G401.6 (cell line): Measurements from ENCODE around the gene PSMB2.

Experiments
- FAIRE-seq: peaks from 2 replicates; lab custom pipeline; 2012; peaks lifted over from hg19 to GRCh38; lab: Jason Lieb, UNC

PSMB2 gene

GRCh38 chr1:35572296-35572695 lies 69.0 kb downstream of the PSMB2 start:
- no peak for FAIRE-seq

DNA sequence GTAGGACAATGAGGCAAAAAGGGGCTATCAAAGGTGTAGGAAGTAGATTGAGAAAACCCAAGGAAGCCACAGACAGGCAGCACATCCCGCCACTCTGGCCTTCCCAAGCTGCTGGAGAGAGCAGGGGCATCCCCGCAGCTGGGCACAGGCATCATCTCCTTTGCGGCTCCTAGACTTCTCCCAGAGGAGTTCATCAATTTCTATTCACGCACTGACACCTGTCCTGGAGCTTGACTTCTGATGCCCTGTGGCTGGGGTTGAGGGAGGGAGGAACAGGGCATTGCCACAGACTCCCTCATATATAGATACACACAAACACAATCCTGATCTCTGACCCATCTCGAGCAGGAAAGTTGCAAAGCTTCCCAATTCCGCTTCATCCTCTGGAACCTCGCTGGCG lies 70.1 kb downstream of the PSMB2 start:
- no peak for FAIRE-seq

DNA sequence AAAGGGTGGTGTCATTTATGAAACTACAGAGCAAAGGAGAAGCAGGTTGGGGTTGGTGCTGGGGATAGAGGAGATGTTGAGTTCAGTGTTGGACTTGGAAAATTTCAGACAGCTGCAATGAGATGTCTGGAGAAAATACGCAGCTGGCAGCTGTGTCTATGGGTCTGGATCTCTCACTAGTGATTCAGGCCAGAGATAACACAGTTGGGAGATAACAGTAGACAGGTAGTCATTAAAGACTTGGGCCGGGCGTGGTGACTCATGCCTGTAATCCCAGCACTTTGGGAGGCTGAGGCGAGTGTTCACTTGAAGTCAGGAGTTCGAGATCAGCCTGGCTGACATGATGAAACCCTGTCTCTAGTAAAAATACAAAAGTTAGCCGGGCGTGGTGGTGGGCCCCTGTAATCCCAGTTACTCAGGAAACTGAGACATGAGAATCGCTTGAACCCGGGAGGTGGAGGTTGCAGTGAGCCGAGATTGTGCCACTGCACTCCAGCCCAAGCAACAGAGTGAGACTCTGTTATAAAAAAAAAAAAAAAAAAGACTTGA lies 70.7 kb downstream of the PSMB2 start:
- no peak for FAIRE-seq

- FAIRE-seq: no peak
These were observed 71.4 kb downstream of the PSMB2 start for GRCh38 chr1:35569936-35570335.

GRCh38 chr1:35568975-35569395 lies 72.3 kb downstream of the PSMB2 start:
- peak; percentile 91 for FAIRE-seq

DNA sequence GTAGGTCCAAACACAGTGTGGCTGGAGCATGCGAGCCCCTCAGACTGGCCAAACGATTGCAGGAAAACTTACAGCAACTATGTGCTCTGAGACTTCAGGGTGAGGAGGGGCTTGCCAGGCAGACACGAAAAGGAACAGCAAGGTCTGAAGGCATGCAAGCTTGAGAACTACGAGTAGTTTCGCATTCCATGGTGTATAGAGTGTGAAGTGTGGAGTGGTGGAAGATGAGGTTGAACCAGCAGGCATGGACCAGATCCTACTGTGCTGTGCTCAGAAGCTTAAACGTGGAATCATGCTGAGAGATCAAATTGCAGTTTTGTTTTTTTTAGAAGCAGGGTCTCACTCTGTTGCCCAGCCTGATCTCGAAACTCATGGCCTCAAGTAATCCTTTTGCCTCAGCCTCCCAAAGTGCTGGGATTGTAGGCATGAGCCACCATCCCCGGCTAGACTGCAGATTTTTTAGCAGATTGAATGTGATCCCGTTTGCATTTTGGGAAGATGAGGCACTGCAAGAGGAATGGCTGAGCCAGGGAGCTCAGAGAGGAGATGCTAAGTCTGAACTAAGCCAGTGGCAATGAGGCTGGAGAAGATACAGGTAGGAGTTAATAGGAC lies 73.3 kb downstream of the PSMB2 start:
- FAIRE-seq: no peak

DNA sequence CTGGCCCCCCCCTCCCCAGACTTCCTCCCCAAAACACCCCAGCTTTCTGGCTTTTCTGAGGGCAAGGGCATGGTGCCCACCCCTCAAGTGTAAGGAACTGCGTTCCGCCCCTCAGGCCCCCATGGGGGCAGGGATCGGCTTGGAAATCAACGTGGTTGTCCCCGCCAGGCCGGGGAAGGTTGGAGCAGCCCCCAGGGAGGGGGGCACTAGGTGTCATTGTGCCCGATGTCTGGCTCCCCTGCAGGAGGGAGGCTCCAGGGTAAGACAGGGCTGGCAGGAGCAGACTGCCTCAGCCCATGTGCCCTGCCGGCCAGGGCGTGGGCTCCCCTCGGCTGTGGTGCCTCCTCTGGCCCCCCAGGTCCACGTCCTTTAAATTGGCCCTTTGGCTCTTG lies 75.6 kb downstream of the PSMB2 start:
- no peak for FAIRE-seq

- FAIRE-seq: no peak
These were observed 76.2 kb downstream of the PSMB2 start for GRCh38 chr1:35564884-35565741.

GRCh38 chr1:35564037-35564883 lies 77.1 kb downstream of the PSMB2 start:
- FAIRE-seq: no peak

- no peak for FAIRE-seq
These were observed 78.2 kb downstream of the PSMB2 start for GRCh38 chr1:35563166-35563565.

- FAIRE-seq: no peak
These were observed 79.2 kb downstream of the PSMB2 start for GRCh38 chr1:35561972-35562680.

DNA sequence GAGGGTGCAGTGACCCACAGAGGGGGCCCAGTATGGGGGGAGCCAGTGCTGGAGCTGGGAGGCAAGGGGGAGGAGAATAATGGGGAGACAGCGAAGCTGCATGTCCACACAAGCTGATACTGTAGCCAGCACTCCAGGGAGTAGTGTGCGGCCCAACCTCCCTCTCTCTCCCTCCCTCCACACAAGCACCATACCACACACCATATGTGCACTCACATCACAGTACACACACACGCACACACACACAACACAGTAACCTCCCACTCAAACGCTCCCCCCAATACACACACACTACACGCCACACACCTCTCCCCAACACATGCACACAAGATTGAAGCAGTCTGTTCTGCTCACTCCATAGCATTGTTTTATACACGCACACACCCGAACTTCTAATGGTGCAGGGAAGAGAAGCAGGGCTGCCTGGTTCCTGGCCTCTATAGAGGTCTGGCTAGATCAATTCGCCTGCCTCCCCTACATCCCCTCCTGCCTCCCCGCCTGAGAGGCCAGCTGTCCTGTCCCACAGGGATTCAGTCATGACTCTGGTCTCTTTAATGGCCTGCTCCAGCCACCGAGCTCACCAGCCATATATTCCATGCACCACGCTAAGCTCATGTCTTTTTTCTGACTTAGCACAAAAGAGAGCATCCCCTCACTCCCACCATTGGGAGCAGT lies 79.9 kb downstream of the PSMB2 start:
- no peak for FAIRE-seq

DNA sequence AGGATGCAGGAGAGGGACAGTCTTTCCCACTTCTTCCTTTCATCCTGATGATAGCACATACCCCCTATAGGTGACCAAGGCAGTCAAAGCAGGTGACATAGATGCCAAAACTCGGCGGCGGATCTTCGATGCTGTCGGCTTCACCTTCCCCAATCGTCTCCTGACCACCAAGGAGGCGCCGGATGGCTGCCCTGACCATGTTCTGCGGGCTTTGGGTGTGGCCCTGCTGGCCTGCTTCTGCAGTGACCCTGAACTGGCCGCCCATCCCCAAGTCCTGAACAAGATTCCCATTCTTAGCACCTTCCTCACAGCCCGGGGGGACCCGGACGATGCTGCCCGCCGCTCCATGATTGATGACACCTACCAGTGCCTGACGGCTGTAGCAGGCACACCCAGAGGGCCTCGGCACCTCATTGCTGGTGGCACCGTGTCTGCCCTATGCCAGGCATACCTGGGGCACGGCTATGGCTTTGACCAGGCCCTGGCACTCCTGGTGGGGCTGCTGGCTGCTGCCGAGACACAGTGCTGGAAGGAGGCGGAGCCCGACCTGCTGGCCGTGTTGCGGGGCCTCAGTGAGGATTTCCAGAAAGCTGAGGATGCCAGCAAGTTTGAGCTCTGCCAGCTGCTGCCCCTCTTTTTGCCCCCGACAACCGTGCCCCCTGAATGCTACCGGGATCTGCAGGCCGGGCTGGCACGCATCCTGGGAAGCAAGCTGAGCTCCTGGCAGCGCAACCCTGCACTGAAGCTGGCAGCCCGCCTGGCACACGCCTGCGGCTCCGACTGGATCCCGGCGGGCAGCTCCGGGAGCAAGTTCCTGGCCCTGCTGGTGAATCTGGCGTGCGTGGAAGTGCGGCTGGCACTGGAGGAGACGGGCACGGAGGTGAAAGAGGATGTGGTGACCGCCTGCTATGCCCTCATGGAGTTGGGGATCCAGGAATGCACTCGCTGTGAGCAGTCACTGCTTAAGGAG lies 80.8 kb downstream of the PSMB2 start:
- FAIRE-seq: no peak

- FAIRE-seq: no peak
These were observed 81.9 kb downstream of the PSMB2 start for GRCh38 chr1:35559317-35559944.

DNA sequence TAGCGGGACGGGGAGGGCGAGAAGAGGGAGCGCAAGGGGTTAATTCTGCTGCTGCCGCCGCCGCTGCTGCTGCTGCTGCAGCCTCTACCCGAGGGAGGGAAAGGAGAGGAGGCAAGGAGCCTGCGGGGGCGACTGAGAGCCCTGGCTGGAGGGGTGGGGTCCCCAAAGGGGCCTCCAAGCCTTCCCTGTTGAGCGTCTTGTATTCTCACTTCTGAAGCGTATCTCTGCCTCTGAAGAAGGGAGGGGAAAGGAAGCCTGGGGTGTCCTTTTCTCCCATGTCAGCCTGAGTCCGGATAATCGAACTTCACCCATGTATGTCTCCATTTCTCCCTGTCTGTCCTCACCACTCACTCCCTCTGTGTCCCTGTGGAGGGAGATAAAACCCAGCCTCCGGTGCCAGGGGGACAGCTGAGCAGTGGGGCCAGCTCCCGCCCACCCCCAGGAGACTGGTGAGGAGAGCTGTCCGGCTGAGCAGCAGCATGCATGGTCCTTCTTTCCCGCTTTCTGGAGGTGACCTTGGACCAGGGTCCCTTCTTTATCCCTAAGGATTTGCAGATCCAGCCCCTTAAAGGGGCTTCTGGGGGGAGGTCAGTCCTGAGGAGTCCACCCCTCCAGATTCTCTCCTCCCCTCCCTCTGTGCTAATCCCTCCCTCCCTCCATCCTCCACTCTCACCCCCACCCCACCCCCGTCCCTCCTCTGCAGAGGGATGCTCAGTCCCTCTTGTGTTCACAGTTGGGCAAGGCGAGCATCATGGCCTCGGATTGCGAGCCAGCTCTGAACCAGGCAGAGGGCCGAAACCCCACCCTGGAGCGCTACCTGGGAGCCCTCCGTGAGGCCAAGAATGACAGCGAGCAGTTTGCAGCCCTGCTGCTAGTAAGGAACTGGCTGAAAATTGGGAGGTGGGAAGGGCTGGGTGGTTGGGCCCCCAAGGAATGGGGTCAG lies 82.7 kb downstream of the PSMB2 start:
- no peak for FAIRE-seq

DNA sequence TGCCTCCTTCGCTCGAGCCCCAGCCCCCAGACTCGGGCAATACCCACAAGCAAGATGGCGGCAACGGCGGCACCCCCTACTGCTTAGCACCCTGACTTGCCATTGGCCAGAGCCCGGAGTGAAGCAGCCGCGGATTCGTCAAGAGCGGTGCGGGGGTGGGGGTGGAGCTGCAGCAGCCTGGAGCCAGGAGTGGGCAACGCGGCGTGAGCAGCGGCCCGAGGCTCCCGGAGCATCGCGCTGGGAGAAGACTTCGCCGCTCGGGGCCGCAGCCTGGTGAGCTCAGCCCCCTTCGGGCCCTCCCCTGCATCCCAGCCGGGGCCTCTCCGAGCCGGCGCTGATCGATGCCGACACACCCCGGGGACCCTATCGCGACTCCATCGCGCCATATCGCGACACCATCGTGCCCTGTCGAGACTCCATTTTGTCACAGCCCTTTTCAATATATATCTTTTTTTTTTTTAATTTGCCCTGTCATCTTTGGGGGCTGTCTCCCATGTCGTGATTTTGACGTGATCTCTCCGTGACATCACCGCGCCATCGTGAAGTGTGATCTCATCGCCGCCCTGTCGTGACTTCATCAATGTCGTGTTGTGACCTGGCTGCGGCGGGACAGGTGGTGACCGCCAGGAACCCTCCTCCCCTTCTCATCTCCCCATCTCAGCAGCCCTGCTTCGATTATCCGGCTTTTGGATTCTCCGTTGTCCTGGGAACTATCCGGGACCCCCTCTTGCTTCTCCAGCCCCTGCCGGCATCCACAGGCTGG lies 83.5 kb downstream of the PSMB2 start, which contains the start of gene NCDN:
Gene NCDN, plus strand, starts transcription at position 189 of the 763 bp plus-strand sequence. Its CDS starts 392 bp downstream, at position 581.
- peak; percentile 96 for FAIRE-seq

DNA sequence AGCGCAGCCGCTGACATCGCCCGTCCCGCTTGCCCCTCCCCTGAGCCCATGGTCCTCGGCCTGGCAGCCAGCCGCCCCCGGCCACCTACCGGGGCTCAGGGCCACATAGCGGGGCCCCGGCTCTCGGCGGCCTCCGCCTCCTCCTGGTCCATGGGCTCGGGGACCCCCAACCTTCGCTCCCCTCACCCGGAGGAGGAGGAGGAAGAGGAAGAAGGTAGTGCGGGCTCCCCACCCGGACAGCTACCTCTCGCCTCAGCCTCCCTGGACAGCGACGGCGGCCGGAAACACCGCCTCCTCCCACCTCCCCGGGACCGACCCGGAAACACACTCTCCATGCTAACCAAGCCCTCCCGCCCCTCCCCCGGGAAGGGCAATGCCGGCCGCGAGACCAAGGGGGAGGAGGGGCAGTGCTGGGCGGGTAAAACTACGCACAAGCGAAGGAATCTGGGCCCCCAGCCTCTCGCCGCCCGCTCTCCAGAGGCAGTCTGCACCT lies 84.2 kb downstream of the PSMB2 start, which contains the start of gene KIAA0319L:
Gene KIAA0319L, minus strand, starts transcription at position 286 of the 493 bp plus-strand sequence. CDS start 2,912 bp downstream, outside the sequence.
- no peak for FAIRE-seq
